HG02678 (cell line): ENCODE results near the gene RPS5.

Experiments
- ATAC-seq: cut with Tn5 transposase; IDR thresholded peaks from one replicate; pipeline ENCODE4 v1.9.1; 2021; ENCODE audit warnings: mild to moderate bottlenecking, moderate library complexity; ENCODE audit not compliant: unreplicated experiment

The RPS5 gene

DNA sequence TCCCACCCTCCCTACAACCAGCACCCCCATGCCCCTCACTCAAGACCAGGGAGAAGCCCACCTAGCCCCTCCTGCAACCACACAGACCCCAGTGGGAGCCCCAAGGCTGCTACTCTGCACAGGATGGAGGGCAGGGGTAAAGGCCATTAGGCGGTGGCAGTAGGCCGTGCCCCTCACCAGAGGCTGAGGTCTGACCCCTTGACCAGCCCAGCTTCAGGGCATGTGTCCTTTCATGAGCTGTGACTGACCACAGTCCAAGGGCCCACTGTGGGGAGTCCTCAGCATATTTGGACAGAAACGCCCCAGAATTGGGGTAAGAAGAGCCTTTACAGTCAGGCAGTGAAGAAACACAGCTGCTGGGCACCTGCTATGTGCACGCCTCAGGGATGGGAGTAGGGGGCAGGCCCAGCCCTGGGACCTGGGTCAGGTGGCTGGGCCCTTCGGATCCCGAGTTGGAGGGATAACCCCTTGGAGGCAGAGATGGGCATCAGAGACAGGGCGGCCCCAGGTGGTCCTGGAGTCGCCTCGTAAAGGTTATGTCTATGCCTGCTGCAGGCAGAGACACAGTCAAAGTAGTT lies 1.7 kb upstream of the RPS5 start:
- ATAC-seq: no peak

DNA sequence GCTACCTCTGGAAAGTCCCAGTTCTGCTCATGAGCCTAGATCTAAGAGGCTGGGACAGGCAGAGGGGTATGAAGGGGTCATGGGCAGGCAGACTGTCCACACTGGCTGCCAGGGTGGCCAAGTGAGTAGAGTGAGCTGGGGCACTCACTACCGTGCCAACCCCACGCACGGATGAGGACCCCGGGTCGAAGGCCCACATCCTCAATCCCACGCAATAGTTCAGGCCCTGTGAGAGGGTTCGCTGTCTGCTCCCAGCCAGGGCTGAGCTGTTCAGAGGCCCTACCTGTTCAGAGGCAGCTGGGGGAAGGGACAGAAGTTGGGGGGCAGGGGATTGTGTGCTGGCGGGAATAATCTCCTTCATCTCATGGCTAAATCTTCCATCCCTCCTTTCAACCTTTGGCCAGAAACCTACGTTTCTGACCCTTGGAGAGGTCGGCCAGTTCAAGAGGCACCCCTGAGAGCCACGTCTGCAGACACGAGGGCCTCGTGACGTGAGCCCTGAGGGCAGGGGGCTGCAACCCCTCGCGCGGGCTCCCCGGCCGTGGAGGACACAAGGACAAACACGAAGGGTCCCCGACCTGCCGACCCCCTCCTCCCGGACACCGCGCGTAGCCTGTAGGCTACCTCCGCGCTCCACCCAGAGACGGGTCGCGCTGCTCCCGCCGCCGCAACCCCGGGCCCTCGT lies 1.0 kb upstream of the RPS5 start:
- peak; percentile 6 for ATAC-seq

DNA sequence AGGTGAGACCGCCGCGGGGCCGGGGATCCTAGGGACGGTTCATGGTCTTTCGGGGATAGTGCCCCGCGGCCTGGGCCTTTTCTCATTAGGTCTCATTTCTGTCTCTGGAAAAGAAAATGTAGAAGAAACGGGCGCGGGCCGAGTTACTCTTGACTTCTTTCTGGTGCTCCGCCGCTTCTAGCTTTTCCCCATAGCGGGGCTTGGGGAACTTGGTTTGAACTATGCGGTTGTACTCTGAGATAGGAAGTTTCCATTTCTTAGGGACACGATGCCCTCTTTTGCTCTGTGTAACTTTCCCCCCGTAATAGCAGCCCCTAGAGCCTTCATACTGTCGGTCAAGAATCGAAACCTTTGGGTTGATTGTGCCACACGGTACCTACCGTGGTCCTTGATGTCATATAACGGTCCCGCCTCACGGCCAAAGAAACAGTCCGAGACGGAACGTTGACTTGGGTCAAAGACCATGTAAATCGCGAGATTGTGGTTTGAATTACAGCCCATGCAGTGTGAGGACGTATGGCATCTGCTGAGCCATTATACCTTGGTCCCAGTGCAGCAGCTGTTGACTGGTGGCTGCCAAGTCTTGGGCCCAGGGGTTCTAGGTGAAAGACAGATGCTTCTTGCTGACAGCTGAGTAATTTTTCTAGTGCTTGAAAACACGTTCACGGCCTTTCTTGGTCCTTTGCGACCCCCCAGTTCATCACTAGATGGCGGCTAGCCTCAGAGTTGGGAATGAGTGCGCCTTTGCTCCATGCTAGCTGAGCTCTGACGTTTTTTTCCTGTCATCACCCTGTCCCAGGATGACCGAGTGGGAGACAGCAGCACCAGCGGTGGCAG lies 487 bp downstream of the RPS5 start:
- no peak for ATAC-seq

DNA sequence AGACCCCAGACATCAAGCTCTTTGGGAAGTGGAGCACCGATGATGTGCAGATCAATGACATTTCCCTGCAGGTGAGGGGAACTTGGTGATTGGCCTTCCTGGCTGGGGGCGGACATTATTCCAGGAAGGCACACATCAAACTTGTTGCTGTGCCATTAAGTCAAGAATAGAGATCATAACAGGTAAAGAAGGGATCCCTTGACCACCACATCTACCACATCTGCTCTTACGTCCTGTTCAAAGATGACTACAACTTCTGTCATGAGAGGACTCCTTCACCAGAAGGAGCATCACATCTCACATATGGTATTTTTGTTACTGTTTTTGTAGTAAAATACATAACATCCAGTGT lies 1.1 kb downstream of the RPS5 start:
- no peak for ATAC-seq

DNA sequence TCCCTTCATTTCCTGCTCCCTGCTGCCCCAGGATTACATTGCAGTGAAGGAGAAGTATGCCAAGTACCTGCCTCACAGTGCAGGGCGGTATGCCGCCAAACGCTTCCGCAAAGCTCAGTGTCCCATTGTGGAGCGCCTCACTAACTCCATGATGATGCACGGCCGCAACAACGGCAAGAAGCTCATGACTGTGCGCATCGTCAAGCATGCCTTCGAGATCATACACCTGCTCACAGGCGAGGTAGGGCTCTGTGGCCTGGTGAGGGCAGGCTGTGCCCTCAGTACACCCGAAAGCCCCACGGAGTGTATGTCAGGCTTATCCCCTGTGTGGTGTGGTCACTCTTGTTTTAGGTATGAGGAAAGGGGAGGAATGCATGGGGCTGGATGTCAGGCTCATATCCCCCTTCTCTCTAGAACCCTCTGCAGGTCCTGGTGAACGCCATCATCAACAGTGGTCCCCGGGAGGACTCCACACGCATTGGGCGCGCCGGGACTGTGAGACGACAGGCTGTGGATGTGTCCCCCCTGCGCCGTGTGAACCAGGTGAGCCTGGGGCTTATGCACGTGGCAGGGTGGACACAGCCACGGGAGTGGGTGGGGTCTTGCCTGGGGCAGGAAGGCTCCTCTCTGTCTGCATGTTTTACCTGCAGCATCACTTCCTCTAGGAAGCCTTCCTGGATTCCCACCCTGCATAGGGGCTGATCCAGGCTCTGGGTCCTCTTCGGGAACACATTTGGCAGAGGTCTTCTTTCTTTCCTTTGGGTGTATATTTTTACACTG lies 6.1 kb downstream of the RPS5 start:
- ATAC-seq: no peak

DNA sequence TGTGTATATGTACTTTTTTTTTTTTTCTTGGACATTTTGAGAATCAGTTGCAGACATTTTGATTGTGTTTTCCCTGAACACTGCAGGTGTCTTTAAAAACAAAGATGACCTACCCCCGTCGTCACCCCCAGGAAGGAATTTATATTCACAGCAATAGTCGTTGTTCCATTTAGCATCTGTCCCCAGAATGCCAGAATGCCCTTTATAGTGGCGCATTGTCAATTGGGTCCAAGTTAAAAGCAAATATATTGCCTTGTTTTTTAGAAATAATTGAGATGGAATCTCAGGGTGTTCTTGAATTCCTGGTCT lies 6.6 kb downstream of the RPS5 start:
- no peak for ATAC-seq

DNA sequence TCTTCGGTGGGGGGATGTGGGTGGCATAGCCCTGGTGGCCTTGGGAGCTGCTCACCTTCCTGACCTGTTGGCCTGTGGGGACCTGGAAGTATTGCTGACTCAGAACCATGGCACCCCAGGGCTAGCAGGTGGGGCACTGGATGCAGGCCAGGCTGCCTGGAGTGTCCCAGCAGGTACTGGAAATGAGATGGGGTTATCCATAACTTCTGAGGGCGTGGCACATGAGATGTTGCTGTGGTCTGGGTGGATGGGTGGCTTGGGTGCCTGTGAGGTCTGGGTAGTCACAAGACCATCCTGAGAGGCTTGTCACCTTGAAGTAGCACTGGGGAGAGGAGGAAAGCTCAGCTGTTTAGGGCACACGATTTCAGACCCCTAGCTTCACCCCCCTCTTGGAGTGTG lies 7.8 kb downstream of the RPS5 start:
- ATAC-seq: no peak

DNA sequence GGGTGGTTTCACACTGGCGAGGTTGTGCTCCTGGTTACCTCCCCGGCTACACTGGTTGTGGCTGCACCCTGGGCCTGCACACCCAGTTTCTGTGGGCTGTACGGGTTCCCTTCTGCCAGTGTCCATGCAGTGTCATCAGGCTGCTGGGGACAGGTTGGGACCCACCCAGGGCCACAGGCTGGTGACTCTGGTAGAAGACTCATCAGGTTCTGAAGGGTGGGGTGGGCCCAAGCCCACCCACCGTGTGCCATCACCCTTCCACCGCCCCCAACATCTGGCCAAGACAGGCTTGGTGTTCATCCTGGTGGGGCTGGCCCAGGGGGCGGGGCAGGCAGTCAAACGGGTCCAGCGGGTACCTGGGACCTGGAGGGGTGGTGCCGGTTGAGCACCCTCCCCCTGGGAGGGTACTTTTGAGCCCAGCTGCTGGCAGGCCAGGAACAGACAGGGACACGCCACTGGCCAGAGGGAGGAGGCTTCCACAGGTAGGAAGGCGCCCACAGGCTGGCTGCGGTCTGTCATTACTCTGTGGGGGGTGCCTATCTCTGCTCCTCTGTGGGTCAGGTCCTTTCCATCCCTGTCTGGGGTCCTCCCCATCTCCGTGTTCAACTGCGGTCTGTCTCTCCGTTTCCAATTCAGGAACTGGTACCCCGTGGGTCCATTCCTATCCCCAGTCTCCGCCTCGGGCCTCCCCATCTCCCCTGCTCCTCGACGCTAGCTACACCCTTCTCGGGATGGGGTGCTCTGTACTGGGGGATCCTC lies 8.3 kb downstream of the RPS5 start, which contains the start of gene RNF225:
Gene RNF225 (plus strand): TSS at position 437 of the 759 bp plus-strand sequence. CDS start 434 bp downstream, outside the sequence.
- no peak for ATAC-seq

DNA sequence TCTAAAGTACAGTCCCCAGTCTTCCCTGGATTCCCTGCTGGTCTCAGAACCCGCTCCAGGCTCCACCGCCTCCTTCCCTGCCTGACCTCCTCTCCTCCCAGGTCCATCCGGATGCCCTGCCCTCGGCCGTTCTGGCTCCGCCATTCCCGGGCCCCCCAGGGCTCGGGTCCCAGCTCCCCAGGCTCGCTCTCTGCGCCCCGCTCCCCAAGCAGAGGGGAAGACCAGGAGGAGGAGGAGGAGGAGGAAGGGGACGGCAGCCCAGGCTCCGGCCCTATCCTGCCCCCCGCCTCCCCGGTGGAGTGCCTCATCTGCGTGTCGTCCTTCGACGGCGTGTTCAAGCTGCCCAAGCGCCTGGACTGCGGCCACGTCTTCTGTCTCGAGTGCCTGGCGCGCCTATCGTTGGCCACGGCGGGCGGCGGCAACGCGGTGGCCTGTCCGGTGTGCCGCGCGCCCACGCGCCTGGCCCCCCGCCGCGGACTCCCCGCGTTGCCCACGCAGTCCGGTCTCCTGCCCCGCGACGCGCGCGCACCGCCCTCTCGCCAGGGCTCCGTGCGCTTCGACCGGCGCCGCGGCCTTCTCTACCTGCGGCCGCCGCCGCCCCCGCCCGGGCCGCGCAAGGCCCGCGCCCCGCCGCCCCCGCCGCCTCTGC lies 9.0 kb downstream of the RPS5 start:
- no peak for ATAC-seq

DNA sequence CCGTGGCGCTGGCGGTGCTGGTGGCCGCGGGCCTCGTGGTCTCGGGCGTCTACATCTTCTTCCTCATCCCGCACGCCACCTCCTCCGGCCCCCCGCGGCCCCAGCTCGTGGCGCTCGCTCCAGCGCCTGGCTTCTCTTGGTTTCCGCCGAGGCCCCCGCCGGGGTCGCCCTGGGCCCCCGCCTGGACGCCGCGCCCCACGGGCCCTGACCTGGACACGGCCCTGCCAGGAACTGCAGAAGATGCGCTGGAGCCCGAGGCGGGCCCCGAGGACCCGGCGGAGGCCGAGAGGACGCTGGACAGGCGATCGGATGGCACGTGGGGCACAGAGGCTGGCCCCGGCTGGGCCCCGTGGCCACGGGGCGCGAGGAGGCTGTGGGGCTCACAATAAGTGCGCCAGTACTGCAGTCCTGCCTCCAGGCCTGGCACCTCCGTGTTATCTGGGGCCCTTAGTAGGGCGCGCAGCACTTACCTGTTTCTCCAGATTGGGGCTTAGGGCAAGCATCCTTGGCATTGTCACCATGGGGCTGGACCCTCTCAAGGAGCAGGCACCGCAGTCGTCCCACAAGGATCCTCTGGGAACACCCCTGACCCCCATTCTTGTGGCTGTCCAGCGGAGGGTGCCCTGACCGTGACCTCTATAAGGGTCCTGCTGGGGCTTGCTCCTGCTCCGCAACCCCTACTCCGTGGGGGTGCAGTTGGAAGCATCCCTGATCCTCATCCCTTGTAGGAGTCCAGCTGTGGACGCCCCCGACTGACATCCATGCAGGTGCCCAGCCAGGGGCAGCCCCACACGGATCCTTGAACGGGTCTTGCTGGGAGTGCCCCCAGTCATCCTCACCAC lies 9.8 kb downstream of the RPS5 start:
- no peak for ATAC-seq

DNA sequence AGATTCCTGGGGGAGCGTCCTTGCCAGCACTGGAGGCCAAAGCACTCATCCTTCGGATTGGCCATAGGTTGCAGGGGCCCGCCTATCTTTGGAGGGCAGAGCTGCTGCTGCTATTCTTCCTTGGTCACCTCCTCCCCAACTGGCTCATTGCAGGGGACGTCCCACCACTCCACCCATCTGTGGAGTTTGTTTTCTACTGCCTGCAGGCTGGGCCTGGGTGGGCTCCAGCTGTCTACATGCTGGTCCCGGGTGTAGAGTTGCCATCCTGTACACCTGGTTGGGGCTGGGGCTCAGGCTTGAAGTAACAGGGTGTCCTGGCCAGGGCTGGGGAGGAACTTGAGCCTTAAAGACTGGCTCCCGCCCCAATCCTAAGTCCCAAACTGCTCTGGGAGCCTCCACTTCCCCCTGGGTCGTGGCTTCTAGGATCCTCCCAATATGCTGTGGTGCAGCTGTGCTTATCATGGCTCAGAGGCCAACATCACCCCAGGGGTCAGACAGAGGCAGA lies 10.5 kb downstream of the RPS5 start:
- no peak for ATAC-seq

DNA sequence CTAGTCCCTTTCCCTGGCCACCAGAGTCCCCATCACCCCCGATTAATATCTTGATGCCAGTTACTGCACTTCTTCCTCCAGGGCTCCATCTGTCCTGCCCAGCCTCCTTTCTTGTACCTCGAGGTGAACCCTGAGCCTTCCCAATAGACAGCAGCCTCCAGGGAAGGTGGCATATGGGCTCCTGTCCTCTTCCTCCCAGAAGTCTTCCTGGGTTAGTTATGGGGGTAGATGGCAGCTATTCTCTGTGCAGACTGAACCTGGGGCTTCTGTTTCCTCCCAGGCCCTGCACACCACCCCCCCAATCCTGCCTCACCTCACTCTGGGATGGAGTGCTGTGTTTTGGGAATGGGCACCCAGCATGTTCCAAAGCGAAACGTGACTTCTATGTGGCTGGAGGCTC lies 11.0 kb downstream of the RPS5 start:
- ATAC-seq: no peak

DNA sequence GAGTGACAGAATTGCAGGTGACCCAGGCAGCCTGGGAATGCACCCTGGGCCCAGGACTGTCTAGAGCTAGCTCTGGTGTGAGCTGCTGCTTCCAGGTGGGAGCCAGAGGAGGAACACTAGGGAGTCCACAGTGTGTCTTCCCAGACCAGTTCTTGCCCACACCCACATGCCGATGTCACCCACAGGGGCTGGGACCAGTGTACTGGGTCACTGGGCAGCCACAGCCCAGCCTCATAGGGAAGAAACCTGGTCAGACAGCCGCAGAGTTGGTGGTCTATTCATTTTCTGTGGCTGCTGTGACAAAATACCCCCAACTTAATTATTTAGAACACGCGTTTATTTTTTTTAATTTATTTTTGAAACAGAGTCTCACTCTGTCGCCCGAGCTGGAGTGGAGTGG lies 11.5 kb downstream of the RPS5 start:
- ATAC-seq: no peak

DNA sequence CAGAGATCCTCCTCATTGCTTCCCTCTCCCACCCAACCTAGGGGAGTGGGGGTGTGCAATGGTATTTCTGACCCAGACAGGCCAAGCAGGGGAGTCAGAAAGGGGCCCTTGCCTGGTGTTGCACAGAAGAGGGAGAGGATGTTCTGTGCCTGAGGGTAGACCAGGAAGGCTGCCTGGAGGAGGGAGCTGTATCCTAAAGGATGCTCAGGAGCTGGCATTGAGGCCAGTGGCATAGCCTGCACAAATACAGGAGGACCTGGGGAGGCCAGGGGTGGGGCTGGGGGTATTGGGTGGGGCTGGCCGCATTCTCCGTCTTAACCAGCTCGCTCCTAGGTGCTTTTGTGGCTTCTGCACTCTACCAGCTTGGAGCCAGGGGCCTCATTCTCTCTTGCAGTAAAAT lies 12.8 kb downstream of the RPS5 start:
- no peak for ATAC-seq

DNA sequence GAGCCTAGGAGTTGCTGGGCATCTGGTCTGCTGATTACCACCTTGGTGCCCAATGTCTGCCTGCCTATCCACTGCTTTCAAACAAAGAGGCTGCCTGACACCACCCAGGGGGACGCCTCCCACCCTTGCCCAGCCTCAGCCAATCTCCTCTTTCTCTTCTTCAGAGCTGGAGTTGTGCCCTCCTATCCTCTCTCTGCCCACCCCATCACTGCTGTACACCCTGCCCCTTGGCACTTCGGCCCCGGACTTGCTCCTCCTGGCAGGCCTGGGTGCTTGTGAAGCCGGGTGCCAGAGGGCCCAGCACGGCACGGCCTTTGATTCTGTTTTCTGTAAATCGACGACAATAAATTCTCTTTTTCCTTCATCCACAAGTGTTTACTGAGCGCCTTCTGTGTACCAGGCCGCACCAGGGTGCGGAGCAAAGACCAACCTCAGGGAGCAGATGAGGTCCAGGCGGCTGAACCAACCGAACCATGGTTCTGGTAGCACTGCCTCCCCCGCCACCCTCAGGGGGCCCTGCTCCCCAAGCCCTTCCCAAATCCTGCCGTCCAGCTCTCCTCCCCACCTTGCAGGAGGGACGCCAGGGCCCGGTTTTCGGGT lies 13.3 kb downstream of the RPS5 start:
- ATAC-seq: no peak

DNA sequence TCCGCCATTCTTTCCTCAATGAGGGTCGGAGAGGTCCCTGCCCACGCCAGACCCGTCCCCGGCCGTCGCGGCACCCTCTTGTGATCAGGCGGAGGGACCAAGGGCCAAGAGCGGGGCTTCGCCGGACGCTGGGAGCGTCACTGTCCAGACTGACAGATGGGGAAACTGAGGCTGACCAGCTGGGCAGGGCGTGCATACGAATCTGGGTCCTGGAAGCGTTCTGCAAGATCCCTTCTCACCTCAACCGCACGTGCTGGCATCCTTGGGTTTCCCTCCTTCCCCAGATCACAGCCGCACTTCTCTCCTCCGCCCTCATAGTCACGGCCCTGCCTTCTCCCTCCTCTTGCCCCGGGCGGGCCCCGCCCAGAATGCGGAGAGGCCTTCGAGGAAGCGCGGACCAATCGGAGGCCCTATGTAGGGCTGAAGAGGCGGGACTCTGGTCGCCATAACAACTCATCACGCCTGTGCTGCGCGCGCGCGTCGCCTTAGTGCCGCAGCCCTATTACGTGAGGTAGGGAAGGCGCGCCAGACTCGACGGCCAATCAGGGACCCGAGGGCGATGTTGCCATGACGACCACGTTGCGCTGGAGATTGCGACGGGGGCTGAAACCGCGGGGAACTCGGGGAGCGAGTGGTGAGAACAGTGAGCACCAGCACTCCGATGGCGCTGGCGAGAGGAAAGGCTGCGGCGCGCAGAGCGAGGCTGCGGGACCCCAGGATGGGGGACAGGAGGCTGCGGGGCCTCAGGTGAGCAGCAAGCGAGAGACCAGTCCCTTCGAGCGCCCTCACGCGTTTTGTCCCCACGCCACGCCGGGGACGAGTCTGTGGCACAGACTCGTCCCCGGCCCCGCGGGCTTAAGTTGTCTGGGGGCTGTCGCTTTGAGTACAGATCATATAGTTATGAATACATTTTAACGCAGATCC lies 14.1 kb downstream of the RPS5 start:
- ATAC-seq: peak; percentile 98

DNA sequence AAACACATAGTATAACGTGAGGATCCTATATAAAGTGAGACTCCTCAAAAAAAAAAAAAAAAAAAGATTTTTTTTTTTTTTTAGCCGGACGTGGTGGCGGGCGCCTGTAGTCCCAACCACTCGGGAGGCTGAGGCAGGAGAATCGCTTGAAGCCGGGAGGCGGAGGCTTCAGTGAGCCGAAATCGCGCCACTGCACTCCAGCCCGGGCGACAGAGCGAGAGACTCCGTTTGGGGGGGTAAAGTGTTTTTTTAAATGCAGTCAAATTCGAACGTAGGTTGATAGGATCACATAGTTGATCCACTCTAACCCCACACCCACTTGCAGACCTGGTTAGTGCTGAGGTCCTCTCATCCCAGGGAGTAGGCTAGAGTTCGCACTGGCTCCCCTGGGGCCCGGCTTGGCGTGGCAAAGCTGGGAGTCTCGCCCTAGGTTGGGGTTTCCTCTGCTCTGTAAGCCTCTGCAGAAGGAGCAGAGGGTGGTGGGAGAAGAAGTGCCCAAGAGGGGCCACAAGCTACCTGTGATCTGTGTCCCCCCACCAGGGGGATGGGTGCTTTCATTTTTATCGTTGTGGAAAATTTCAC lies 14.9 kb downstream of the RPS5 start:
- no peak for ATAC-seq
